ENCODE data around the gene CYB5D1.

GRCh38 chr17:7888184-7888920 lies 30.5 kb downstream of the CYB5D1 start, which contains the start of gene CHD3:
- TF ChIP-seq EZH2phosphoT487 (conservative IDR thresholded peaks at IDR 0.05; ENCODE audit: low read length) (no peak), CTCF (IDR thresholded peaks at IDR 0.05; ENCODE audit: insufficient read depth, low read length, poor library complexity, severe bottlenecking) (no peak)
